Natural killer cell (primary cell): ENCODE measurements around the gene IL27RA. TPM values are rescaled to one million over a fixed set of nuclear protein-coding genes. Genes with fewer than 3 reads are reported as not detected.

Source experiments
- ATAC-seq, 3 donors: fragments of 150-1000 bp in 2 of 3; fragments of 200-7000 bp in 1 of 3; cut with Tn5 transposase; 1 replicate in 1 of 3; 2 replicates in 2 of 3; pipeline ENCODE4 v1.10.0; 2021; ENCODE audit warnings: mild to moderate bottlenecking in 2 of 3, moderate library complexity in 2 of 3
- DNase-seq, 2 donors: peaks; one replicate each; pipeline versions ENCODE4 v3.0.0 to v3.0.0-alpha.2; 2013 to 2021; ENCODE audit warnings: mixed read lengths in 1 of 2
- H3K27ac ChIP-seq: one replicate; pipeline ENCODE4 v1.5.1; 2013; ENCODE audit warnings: mild to moderate bottlenecking, low read length
- H3K27me3 ChIP-seq: one replicate; pipeline ENCODE4 v1.6.1; 2013; ENCODE audit warnings: low read length; ENCODE audit not compliant: control insufficient read depth, insufficient read depth
- H3K36me3 ChIP-seq: one replicate; pipeline ENCODE4 v1.6.1; 2013; ENCODE audit warnings: low read length; ENCODE audit not compliant: control insufficient read depth, insufficient read depth
- H3K4me1 ChIP-seq: one replicate; pipeline ENCODE4 v1.6.1; 2013; ENCODE audit warnings: low read length; ENCODE audit not compliant: control insufficient read depth, insufficient read depth
- H3K4me3 ChIP-seq: one replicate; pipeline ENCODE4 v1.5.1; 2013; ENCODE audit warnings: low read length
- H3K9me3 ChIP-seq: one replicate; pipeline ENCODE4 v1.6.1; 2013; ENCODE audit warnings: low read length; ENCODE audit not compliant: control insufficient read depth, insufficient read depth
- H3K27ac Mint-ChIP-seq, 2 donors: one replicate each; pipeline ENCODE4 v1.8.0; 2022; ENCODE audit warnings: mild to moderate bottlenecking in 2 of 2, mixed read lengths in 2 of 2, moderate library complexity in 1 of 2
- H3K27me3 Mint-ChIP-seq, 2 donors: one replicate each; pipeline ENCODE4 v1.8.0; 2022; ENCODE audit warnings: low read depth in 2 of 2, mixed read lengths in 2 of 2
- H3K36me3 Mint-ChIP-seq: one replicate; pipeline ENCODE4 v1.8.0; 2022; ENCODE audit warnings: mixed read lengths
- H3K4me1 Mint-ChIP-seq, 2 donors: one replicate each; pipeline ENCODE4 v1.8.0; 2022; ENCODE audit warnings: mixed read lengths in 2 of 2
- H3K4me3 Mint-ChIP-seq: one replicate; pipeline ENCODE4 v1.8.0; 2022; ENCODE audit warnings: mild to moderate bottlenecking, moderate library complexity, mixed read lengths
- H3K9me3 Mint-ChIP-seq, 2 donors: one replicate each; pipeline ENCODE4 v1.8.0; 2022; ENCODE audit warnings: mixed read lengths in 2 of 2
- CTCF ChIP-seq: fragments of 200-600 bp; IDR thresholded peaks from one replicate; pipeline ENCODE4 v1.8.0; 2022; ENCODE audit warnings: antibody characterized with exemption
- WGBS: methylation state at CpG from one replicate; pipeline ENCODE4 v1.1.7; 2013; ENCODE audit warnings: missing lambda C conversion rate; ENCODE audit not compliant: insufficient coverage; 5-methylcytosine and 5-hydroxymethylcytosine counted together
- intact Hi-C: fragments of 100-400 bp; cut with micrococcal nuclease; formaldehyde crosslinking; loops from one replicate; pipeline ENCODE4 v1.14.2; 2022
- total RNA-seq, 4 donors: library from RNA; stranded (reverse); fragments of 120-200 nt in 1 of 4; gene quantifications; one replicate each; pipeline versions ENCODE4 v1.2.3 to v1.2.4, GENCODE V29; 2013 to 2022

Gene IL27RA
- total RNA-seq, 3 donors from 2014 or later (not counting 1 experiment from before 2014, with no cell fraction given), result 38.4 to 61.1 (median 58.0) TPM

- H3K9me3 Mint-ChIP-seq, result no peaks in the 10 kb centered on the region
- peak overlapping the region; percentile 31 for H3K4me3 Mint-ChIP-seq
- intact Hi-C loops, result no loop called here
- H3K36me3 Mint-ChIP-seq, result no peaks in the 10 kb centered on the region
- no peak for TF ChIP-seq CTCF
- no peak overlapping the region for H3K27ac ChIP-seq
- peaks cover 21% of the 10 kb centered on the region for H3K4me1 ChIP-seq
- peaks cover 10% of the 10 kb centered on the region for H3K36me3 ChIP-seq
- peaks cover 9 to 22% of the 10 kb centered on the region in 2 donors for H3K4me1 Mint-ChIP-seq
- H3K27me3 ChIP-seq, result peaks cover 20% of the 10 kb centered on the region
- H3K9me3 ChIP-seq, result no peaks in the 10 kb centered on the region
- DNase-seq (no peak), ATAC-seq (no peak)
- peaks cover 20 to 30% of the 10 kb centered on the region in 2 donors for H3K27me3 Mint-ChIP-seq
- 42% methylated on average over 19 of the region's 19 CpGs for WGBS
- no peak overlapping the region for H3K27ac Mint-ChIP-seq
- H3K4me3 ChIP-seq, result no peak overlapping the region
These were observed 25.3 kb downstream of the IL27RA start for GRCh38 chr19:14056741-14057356.

- H3K4me3 ChIP-seq, result no peak overlapping the region
- DNase-seq (no peak), ATAC-seq (no peak)
- peaks cover 20% of the 10 kb centered on the region for H3K27me3 ChIP-seq
- Mint-ChIP-seq H3K4me3 (peak overlapping the region; percentile 45), H3K27ac (peak overlapping the region in 1 of 2 donors; percentile 17), H3K9me3 (no peaks in the 10 kb centered on the region), H3K27me3 (peaks cover 20 to 30% of the 10 kb centered on the region in 2 donors), H3K36me3 (no peaks in the 10 kb centered on the region), H3K4me1 (peaks cover 9 to 22% of the 10 kb centered on the region in 2 donors)
- peaks cover 21% of the 10 kb centered on the region for H3K4me1 ChIP-seq
- TF ChIP-seq CTCF, result no peak
- H3K36me3 ChIP-seq, result no peaks in the 10 kb centered on the region
- no peaks in the 10 kb centered on the region for H3K9me3 ChIP-seq
- H3K27ac ChIP-seq, result no peak overlapping the region
- intact Hi-C loops, result no loop called here
- 24% methylated on average over 17 of the region's 17 CpGs for WGBS
These were observed 26.9 kb downstream of the IL27RA start for GRCh38 chr19:14058182-14059092.

DNA sequence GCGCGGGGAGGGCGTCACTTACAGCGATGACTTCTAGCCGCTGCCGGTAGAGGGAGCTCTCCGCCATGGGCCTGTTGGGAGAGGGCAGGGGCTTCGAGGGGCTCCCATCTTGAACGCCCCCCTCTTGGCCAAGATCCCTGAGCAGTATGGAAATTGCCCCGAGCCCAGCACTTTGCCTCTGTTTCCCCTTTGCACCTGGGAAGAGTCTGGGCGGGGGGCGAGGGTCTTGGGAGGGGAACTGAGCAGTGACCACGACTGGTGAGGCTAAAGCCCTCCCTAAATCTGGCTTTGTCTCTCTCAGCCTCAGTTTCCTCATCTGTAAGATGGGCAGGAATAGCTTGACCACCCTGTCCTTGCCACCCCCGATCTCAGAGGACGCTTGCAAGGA, 27.5 kb downstream of the IL27RA start:
- Mint-ChIP-seq H3K27ac (peak overlapping the region in 1 of 2 donors; percentile 17), H3K4me3 (no peak overlapping the region), H3K4me1 (peaks cover 9 to 18% of the 10 kb centered on the region in 2 donors), H3K9me3 (no peaks in the 10 kb centered on the region), H3K36me3 (no peaks in the 10 kb centered on the region), H3K27me3 (peaks cover 20 to 30% of the 10 kb centered on the region in 2 donors)
- intact Hi-C loops, result no loop called here
- Histone ChIP-seq H3K36me3 (no peaks in the 10 kb centered on the region), H3K4me1 (peaks cover 21% of the 10 kb centered on the region), H3K27me3 (peaks cover 20% of the 10 kb centered on the region), H3K4me3 (no peak overlapping the region), H3K27ac (no peak overlapping the region), H3K9me3 (no peaks in the 10 kb centered on the region)
- DNase-seq (peak; percentile 46 to 75), ATAC-seq (peak in 2 of 3 donors; percentile 63 to 73)
- TF ChIP-seq CTCF, result peak; percentile 61
- WGBS, result 24% methylated on average over 15 of the region's 15 CpGs
